Neural crest cell (in vitro differentiated cells): ENCODE measurements around the gene LHFPL3. TPM values are rescaled to one million over a fixed set of nuclear protein-coding genes. Genes with fewer than 3 reads are reported as not detected.
"Not testable (repeated sequence)": the region's sequence is repeated elsewhere in the genome, so short reads cannot be mapped to it uniquely, and the experiment has no call there.

Experiments used
- DNase-seq: peaks from one replicate; pipeline ENCODE4 v3.0.0; 2021; ENCODE audit warnings: low read depth, mixed read lengths, low spot score
- H3K27ac Mint-ChIP-seq: one replicate; pipeline ENCODE4 v1.8.0; 2021; ENCODE audit warnings: mild to moderate bottlenecking, mixed read lengths; ENCODE audit not compliant: unreplicated experiment
- H3K27me3 Mint-ChIP-seq: 2 replicates; pipeline ENCODE4 v1.8.0; 2021; ENCODE audit warnings: low read depth, mild to moderate bottlenecking, mixed read lengths
- H3K36me3 Mint-ChIP-seq: 2 replicates; pipeline ENCODE4 v1.8.0; 2021; ENCODE audit warnings: low read depth, mild to moderate bottlenecking, mixed read lengths
- H3K4me1 Mint-ChIP-seq: 2 replicates; pipeline ENCODE4 v1.8.0; 2021; ENCODE audit warnings: mixed read lengths
- H3K4me3 Mint-ChIP-seq: one replicate; pipeline ENCODE4 v1.8.0; 2021; ENCODE audit warnings: mild to moderate bottlenecking, mixed read lengths
- H3K9me3 Mint-ChIP-seq: 2 replicates; pipeline ENCODE4 v1.8.0; 2021; ENCODE audit warnings: mixed read lengths
- total RNA-seq: library from RNA; stranded (reverse); gene quantifications from 2 replicates; pipeline ENCODE4 v1.2.1, GENCODE V29; 2021
- TF ChIP-seq, protein P1 (sequence below): fragments of 200-600 bp; sonication (generic); conservative IDR thresholded peaks from 2 replicates; pipeline ENCODE4 v1.5.0; 2021; ENCODE audit warnings: antibody characterized with exemption, mild to moderate bottlenecking

Gene LHFPL3
- total RNA-seq, 1 donor from 2014 or later = not detected

DNA sequence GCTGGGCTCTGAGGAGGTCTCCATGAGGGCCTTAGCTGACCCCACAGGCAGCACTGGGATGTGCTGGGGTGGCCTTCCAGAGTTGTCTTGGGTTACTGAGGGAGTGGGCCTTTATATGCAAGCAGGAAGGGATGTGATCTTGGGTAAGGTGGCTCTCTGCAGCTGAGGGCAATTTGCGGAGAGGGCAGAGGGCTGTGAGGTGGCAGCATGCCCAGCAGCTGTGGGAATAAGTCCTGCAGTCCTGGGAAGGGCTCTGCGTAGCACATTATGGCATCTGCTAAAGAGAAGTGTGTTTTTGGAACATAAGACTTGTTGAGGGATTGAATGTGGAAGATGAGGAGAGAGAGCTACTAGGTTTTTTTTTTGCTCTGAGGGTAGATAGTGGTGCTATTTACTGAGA is 586.0 kb downstream of the LHFPL3 start:
- DNase-seq = no peak
- H3K9me3 Mint-ChIP-seq = no peaks in the 10 kb centered on the region
- peaks cover 3% of the 10 kb centered on the region for H3K4me1 Mint-ChIP-seq
- peaks cover 5% of the 10 kb centered on the region for H3K27me3 Mint-ChIP-seq
- TF ChIP-seq, protein P1, sequence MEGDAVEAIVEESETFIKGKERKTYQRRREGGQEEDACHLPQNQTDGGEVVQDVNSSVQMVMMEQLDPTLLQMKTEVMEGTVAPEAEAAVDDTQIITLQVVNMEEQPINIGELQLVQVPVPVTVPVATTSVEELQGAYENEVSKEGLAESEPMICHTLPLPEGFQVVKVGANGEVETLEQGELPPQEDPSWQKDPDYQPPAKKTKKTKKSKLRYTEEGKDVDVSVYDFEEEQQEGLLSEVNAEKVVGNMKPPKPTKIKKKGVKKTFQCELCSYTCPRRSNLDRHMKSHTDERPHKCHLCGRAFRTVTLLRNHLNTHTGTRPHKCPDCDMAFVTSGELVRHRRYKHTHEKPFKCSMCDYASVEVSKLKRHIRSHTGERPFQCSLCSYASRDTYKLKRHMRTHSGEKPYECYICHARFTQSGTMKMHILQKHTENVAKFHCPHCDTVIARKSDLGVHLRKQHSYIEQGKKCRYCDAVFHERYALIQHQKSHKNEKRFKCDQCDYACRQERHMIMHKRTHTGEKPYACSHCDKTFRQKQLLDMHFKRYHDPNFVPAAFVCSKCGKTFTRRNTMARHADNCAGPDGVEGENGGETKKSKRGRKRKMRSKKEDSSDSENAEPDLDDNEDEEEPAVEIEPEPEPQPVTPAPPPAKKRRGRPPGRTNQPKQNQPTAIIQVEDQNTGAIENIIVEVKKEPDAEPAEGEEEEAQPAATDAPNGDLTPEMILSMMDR = no peak
- no peak overlapping the region for H3K4me3 Mint-ChIP-seq
- H3K27ac Mint-ChIP-seq = no peak overlapping the region
- no peaks in the 10 kb centered on the region for H3K36me3 Mint-ChIP-seq

DNA sequence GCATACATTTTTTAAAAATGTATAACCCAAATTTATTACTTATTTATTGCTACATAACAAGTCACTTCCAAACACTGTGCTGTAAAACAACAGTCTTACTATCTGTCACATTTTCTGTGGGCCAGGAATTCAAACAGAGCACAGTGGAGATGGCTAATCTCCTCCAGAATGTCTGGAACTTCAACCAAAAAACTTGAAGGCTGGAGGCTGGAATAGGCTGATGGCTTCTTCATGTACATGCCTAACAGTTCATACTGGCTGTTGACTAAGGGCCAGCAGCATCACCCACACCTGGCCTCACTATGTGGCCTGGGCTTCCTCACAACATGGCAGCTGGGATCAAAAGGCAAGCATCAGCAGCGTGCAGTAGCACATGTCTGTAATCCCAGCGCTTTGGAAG is 593.2 kb downstream of the LHFPL3 start:
- no peaks in the 10 kb centered on the region for H3K36me3 Mint-ChIP-seq
- H3K27ac Mint-ChIP-seq = no peak overlapping the region
- TF ChIP-seq, protein P1 = no peak

DNA sequence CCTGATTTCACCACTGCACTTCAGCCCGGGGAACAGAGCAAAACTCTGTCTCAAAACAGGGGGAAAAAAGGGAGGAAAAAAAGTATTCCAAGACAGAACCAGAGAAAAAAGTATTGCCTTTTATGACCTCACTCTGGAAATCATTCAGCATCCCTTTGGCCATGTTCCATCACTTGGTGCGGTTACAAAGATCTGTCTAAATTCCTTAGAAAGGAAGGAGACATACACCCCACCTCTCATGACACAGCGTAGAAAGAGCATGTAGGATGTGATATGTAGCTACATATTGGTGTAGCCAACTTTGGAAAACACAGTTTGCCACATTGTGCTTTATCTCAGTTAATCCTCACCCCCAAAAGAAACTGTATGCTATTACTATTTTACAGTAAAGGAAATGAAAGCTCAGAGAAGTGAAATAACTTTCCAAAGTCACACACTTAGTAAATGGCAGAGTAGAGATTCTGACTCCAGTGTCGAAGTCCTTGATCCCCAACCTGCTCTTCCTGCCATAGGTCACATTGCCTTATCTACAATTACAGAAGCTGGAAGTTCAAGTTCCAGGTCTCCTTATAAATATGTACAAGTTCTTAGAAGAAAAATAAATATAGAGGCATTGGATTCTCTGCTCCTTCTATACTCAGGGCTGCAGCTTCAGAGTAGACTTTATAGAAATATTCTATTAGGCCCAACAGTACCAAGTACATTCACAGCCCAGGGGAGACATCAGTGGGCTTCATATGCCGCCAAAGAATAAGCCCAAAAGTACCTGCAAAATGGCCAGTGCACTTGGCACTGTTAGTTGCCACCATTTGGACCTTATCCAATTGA is 594.0 kb downstream of the LHFPL3 start:
- no peak overlapping the region for H3K4me3 Mint-ChIP-seq
- TF ChIP-seq, protein P1 = no peak
- no peak overlapping the region for H3K27ac Mint-ChIP-seq
- DNase-seq = no peak
- peaks cover 19% of the 10 kb centered on the region for H3K4me1 Mint-ChIP-seq
- H3K36me3 Mint-ChIP-seq = no peaks in the 10 kb centered on the region
- H3K9me3 Mint-ChIP-seq = no peaks in the 10 kb centered on the region
- peaks cover under 1% of the 10 kb centered on the region for H3K27me3 Mint-ChIP-seq

More for the DNA sequence above, 593.2 kb downstream of the LHFPL3 start:
- Mint-ChIP-seq H3K9me3 (no peaks in the 10 kb centered on the region), H3K27me3 (peaks cover 5% of the 10 kb centered on the region), H3K4me3 (no peak overlapping the region), H3K4me1 (peaks cover 11% of the 10 kb centered on the region)
- DNase-seq = no peak

DNA sequence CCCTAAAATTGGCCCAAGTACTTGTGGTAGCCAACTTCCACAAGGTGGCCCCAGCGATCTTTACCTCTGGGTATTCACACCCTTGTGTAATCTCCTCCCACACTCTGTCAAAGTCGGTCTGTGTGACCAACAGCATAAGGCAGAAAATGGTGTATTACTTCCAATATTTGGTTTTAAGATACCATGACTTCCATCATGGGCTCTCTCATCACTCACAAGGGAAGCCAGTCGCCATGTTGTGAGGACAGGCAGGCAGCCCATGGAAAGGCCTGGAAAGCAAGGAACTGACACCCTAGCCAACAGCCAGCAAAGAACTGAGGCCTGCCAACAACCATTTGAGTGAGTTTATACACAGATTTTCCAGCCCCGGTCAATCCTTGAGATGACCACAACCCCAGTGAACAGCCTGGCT is 594.6 kb downstream of the LHFPL3 start:
- Mint-ChIP-seq H3K9me3 (no peaks in the 10 kb centered on the region), H3K27ac (no peak overlapping the region), H3K4me1 (peaks cover 22% of the 10 kb centered on the region), H3K27me3 (no peaks in the 10 kb centered on the region), H3K36me3 (no peaks in the 10 kb centered on the region), H3K4me3 (no peak overlapping the region)
- peak; percentile 55 for DNase-seq
- TF ChIP-seq, protein P1 = peak; percentile 74

DNA sequence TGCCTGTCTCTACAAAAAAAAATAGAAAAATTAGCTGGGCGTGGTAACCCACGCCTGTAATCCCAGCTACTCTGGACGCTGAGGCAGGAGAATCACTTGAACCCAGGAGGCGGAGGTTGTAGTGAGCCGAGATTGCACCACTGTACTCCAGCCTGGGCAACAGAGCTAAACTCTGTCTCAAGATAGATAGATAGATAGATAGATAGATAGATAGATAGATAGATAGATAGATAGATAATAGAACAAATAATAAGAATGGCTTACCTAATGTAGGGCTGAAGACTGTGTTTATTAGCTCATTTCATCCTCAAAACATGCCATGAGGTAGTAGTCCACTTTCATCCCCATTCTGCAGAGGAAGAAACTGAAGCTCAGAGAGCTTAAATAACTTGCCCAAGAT is 597.8 kb downstream of the LHFPL3 start:
- not testable (repeated sequence) for H3K9me3 Mint-ChIP-seq, H3K27ac Mint-ChIP-seq, DNase-seq, H3K36me3 Mint-ChIP-seq, H3K4me3 Mint-ChIP-seq, H3K27me3 Mint-ChIP-seq
- H3K4me1 Mint-ChIP-seq = peaks cover 30% of the 10 kb centered on the region

DNA sequence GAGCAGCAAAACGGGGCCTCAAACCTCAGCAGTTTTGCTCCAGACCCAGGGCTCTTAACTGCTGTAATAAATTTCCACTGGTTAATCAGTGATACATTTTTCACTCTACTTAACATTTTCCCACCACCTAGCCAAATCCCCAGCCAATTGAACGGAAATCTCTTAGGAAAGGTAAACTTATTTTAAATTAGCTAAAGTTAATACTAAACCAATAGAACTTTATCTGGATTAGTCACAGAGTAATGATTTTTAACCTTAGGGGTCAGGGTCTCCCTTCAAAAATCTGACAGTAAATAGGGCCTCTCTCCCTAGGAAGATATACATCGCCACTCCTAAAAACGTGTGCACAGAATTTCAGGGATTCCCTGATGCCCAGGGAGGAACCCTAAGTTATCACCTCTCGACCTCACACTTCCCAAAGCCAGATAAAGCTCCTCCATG is 598.2 kb downstream of the LHFPL3 start:
- no peaks in the 10 kb centered on the region for H3K27me3 Mint-ChIP-seq
- peaks cover 3% of the 10 kb centered on the region for H3K9me3 Mint-ChIP-seq
- H3K27ac Mint-ChIP-seq = no peak overlapping the region
- H3K4me3 Mint-ChIP-seq = no peak overlapping the region
- H3K36me3 Mint-ChIP-seq = no peaks in the 10 kb centered on the region
- DNase-seq = no peak
- peaks cover 34% of the 10 kb centered on the region for H3K4me1 Mint-ChIP-seq
- TF ChIP-seq, protein P1 = no peak
